CD4-positive, alpha-beta T cell treated with Interleukin-6 at 100 ng/mL for 8 hours (primary cell): ENCODE results near the gene ELFN1.

Experiments
- DNase-seq: peaks from one replicate; pipeline ENCODE4 v3.0.0-alpha.2; 2020; ENCODE audit warnings: mixed read lengths, low spot score

ELFN1 gene

DNA sequence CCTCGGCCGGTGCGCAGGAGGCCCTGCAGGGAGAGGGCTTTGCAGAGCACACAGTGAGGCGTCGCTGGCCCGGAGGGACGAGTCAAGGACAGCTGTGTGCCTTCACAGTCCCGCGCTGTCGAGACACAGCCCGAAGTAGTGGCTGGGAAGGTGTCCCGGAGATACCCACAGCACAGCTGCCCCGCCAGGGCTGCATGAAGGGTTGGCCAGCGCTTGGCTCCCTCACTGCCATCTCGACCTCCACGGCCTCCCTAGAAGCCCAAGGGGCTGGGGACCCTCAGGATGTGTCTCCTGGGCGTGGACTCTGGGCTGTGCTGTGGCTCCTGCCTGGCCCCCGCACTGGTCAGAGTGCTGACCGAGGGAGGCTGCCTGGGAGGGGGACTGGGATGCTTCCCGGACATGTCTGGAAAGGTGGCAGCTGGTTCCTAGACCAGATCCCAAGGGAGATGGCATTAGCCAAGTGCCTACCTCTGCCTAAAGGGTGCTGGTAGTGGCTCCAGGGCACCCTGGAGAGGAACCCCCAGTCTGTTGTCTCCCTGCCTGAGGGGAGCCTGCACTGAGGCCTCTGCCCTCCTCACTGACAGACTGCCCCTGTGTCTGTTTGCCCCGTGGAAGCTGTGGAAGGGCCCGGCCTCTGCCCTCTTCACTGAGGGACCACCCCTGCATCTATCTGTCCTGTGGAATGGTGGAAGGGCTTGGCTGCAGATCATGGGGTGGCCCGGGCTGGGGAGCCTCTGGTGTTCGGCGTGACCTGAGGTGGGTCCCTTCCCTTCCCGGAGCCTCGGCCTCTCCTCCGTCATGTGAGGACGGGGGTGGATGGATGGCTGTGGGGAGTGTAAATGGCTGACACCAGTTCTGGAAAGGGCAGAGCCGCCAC lies 5.8 kb downstream of the ELFN1 start:
- no peak for DNase-seq

GRCh38 chr7:1676550-1677078 lies 6.5 kb downstream of the ELFN1 start:
- no peak for DNase-seq

DNA sequence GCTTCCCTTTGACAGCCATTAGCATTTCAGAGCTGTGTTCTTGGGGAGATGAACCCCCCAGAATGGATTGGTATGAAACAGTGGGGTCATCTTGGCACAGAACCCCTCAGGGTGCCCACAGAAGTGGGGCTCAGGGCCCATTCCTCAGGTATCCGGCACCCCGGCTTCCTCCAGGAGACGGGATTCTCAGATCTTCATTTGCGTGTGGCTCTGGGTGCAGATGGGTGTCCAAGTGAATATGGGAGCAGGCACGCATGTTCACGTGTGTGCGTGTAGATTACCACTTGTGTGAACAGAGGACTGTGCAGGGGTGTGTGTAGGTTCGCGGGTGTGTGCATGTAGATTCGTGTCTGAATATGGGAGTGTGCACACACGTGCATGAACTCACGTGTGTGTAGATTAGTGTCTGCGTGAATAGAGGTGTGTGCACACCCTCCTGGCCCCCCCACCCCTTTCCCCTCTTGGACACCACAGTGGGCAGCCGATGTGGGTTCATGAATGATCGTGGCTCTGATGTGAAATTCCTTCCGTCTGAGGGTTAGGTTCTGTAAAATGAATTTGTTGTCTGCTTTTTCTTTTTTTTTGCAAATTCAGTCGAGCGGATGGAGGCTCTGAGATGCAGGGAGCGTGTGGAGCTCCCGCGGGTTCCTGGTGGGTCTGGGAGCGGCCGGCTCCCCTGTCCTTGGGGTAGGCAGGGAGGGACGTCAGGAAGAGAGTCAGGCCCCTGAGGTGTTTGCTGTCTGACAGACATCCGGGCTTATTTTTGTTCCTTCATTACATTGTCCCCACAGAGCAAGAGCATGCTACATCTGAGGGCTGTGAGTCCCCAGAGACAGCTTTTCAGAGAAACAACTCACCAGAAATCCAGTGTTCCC lies 7.4 kb downstream of the ELFN1 start:
- no peak for DNase-seq

DNA sequence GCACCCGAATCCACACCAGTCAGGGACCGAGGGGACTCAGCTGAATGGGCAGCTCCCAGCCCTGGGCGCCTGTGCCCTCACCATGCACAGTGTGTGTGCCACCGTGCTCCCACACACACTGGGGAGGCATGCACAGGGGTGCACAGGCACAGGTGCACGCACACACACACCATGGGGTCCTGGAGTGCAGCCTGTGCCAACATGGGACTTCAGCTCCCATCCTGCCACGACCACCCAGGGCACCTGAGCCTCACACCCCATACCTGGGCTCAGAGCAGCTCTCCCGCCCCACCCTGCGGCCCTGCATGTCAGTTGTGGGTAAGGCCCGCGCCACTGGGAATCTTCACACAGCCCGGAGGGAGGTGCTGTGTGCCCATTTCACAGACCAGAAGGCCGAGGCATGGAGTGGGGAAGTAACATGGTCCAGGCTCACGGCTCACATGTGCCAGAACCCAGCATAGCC lies 8.0 kb downstream of the ELFN1 start:
- DNase-seq: no peak

DNA sequence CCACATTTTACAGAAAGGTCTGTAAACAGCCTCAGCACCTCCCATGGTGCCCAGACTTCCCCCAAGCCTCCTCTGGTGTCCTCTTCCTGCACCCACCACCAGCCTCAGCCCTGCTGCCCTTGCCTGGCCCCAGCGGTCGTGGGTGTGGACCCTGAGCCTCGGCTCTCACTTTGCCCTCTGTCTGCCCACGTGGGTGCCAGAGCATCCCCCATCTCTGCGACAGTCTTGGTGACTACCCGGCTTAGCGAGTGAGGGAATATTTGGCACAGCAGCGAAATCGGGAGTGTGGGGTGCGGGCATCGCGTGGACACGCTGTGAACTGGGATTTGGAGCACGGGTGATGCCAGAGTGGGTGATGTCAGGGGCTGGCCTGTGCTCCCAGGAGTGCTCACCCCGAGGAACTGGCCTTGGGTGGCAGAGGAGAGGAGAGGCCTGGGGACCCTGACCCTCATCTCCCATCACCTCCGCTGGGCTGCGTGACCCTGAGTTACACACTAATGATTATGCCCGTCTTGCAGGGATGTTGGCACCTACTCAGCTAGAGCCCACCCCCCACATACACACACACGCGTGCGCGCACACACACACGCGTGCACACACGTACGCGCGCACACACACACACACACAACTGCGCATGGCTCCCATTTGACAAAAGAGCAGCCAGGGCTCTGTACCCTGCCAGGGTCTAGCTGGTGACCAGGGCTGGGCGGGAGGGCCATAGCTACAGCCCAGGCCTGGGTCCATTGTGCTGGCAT lies 8.7 kb downstream of the ELFN1 start:
- no peak for DNase-seq

DNA sequence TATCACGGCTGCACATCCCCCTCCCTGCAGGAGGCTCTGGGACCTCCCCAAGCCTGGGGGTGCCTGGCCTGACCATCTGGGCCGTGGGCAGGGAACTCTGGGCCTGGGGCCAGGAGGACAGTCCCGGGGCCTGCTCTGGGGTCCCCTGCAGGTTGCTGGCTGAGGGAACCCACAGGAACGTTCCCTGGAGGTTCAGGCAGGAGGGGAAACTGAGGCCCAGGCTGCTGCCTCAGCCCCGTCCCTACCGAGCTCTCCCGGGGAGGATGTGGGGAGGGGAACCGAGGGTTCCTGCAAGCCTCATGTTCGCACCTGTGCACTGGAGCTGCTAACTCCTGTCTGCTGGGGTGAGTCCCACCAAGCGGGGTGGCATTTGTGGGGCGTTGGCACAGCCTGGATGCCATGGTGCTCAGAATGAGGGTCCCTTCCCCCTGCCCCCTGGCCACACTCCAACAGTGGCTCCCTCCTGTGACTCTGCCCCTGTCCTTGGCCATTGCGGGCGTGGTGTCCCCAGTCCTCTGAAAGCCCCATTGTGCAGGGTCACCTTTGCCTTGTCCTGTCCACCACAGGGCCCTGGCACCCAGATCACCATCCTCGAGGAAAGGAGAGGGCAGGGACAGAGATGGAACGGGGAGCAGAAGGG lies 9.4 kb downstream of the ELFN1 start:
- DNase-seq: no peak

DNA sequence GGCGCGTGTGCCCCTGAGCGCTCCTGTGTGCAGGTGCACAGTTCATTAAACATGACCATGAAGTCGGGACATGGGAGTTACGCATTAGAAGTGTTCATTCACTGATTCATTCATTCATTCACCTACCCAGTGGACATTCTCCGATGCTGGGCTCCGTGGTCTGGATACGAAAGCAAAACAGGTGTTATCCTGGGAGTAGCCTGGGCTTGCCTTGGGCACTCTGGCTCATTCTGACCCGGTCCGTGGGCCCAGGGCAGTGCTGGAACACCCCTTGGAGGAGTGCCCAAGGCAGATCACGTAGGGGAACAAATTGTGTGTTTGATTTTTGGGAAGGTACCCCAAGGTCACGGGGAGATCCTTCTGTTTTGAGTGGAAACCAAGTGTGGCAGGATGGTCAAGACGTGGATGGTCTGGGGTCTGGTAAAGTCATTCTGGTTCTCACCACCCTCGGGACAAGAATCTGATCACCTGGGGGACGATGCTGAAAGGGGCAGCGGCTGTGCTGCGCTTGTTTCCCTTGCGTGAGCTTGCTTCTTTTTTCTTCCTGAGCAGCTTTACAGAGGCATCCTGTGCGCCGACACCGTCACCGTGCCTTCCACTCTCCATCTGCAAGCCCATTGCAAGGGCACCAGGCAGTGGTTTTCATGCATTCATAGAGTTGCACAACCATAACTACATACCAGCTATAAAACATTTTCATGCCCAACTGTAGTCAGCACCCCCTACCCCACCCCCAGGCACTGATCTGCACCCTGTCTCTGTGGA lies 10.1 kb downstream of the ELFN1 start:
- no peak for DNase-seq

DNA sequence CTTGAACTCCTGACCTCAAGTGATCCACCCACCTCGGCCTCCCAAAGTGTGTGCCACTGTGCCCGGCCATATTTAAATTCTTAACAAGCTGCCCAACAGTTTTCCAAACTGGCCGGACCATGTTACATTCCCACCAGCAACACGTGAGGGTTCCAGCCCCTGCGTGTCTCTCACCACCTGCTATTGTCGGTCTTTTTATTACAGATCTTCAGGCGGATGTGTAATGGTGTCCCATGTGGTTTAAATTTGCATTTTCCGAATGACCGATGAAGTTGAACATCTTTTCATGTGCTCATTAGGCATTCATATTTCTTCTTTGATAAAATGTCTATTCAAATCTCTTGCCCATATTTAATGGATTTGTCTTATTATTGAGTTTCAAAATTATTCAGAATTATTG lies 11.5 kb downstream of the ELFN1 start:
- DNase-seq: no peak

- no peak for DNase-seq
Measured at GRCh38 chr7:1685000-1685624, 15.0 kb downstream of the ELFN1 start.

GRCh38 chr7:1688542-1688941 lies 18.5 kb downstream of the ELFN1 start:
- no peak for DNase-seq

DNA sequence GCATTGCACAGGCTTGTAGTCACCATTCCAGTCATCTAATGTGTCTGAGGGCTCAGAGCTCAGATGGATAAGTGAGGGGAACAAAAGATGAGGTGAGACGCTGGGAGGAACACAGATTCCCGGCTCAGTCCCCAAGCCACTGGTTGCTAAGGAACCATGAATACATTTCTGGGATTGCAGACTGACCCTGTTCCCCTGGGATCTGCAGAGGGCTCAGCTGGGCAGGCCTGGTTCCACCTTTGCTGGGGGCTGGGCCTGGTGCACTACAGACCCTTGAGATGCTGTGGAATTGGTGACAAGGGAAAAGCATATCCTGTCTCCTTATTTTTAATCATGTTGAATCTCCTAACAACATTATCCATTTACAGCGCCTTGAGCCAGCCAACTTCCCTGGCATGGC lies 19.2 kb downstream of the ELFN1 start:
- DNase-seq: no peak

DNA sequence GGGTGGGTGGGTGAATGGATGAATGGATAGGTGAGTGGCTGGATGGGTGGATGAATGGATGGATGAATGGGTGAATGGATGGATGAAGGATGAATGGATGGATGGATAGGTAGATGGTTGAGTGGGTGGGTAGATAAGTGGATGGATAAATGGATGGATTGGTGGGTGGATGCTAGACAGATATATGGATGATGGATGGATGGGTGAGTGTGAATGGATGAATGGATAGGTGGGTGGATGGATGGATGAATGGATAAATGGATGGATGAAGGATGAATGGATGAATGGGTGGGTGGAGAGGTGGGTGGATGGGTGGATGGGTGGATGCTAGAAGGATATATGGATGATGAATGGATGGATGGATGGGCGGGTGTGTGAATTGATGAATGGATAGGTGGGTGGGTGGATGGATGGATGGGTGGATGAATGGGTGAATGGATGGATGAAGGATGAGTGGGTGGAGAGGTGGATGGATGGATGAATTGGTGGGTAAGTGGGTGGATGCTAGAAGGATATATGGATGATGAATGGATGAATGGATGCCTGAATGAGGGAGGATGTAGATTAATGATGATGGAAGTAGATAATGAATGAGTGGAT lies 20.4 kb downstream of the ELFN1 start:
- no peak for DNase-seq

GRCh38 chr7:1691096-1691495 lies 21.0 kb downstream of the ELFN1 start:
- no peak for DNase-seq

DNA sequence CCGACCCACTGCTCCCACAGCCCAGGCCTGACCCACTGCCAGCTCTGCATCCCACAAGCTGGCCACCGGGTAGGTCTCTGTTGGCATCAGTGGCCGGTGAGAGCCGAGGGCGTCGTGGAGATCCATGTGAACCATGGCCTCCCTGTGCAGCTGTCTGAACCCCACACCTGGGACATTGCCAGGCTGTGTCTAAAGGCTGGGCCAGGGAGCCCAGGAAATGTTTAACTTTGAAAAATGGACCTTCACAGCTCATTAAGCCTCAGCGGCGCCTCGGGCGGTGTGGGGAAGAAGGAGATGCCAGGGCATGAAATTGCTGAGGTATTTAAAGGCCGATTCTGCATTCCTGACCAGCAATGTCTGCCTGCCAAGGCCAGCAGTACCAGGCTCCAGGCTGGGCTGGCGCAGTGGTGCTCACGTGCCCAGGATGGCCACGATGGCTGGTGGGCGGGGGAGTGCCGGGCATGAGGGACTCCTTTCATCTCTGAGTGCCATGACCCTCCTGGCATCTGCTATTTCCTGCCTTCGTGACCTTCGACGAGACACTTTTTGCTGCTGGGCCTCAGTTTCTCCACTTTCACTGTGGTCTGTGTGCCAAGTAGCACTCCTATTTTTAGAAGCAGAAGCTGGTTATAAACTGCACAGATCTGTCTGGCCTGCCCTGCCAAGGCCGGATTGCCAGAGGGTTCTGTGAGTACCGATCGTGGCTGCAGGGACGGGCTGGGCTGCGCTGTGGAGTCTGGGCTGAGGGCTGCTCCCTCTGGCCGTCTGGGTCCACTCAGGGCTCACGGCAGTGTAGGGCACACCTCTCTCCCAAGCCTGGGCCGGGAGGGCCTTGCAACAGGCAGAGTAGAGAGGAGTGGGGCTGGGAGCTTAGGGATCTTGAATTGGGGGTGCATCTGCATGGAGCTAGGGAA lies 21.8 kb downstream of the ELFN1 start:
- DNase-seq: no peak

GRCh38 chr7:1692515-1693418 lies 22.7 kb downstream of the ELFN1 start:
- no peak for DNase-seq

DNA sequence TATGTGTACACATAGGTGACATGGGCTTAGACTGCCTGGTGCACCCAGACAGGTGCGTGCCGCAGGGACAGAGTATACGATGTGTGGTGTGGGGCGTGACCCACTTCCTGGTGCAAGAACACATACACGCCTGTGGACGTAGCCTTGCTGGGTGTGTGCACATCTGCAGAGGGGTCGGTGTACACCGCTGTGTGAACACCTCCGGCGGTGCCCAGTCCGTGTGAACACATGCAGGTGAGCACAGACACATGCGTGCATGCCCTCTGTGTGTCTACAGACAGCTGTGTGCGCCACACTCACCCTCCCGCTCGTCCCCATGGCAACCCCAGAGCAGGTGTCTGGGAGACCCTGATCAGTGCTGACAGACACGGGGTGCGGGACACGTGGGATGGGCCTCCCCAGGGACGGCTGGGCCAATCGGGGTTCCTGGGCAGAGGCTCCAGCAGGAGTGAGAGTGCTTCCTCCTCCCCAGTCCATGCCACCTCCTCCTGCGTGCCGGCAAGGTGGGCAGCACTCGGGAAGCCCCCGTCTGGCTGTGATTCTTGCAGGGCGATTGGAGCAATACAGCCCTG lies 23.4 kb downstream of the ELFN1 start:
- no peak for DNase-seq

- DNase-seq: no peak
Measured at GRCh38 chr7:1693991-1694524, 24.0 kb downstream of the ELFN1 start.
